OCI-LY3 (cell line): ENCODE data around the gene HIGD1C.

Experiments used
- EZH2phosphoT487 ChIP-seq: fragments of 200-600 bp; shearing (Covaris generic); IDR thresholded peaks from 2 replicates; pipeline ENCODE4 v1.6.1; 2018; ENCODE audit warnings: antibody characterized with exemption, mixed run types, low read depth
- TF ChIP-seq, protein P1 (sequence below): fragments of 200-600, 300-600 bp; sonication (generic); IDR thresholded peaks from 2 replicates; pipeline ENCODE4 v1.5.1; 2014; ENCODE audit warnings: antibody characterized with exemption, low read length, low read depth

GRCh38 chr12:50948798-50949197, 3.5 kb upstream of the HIGD1C start:
- TF ChIP-seq, protein P1, sequence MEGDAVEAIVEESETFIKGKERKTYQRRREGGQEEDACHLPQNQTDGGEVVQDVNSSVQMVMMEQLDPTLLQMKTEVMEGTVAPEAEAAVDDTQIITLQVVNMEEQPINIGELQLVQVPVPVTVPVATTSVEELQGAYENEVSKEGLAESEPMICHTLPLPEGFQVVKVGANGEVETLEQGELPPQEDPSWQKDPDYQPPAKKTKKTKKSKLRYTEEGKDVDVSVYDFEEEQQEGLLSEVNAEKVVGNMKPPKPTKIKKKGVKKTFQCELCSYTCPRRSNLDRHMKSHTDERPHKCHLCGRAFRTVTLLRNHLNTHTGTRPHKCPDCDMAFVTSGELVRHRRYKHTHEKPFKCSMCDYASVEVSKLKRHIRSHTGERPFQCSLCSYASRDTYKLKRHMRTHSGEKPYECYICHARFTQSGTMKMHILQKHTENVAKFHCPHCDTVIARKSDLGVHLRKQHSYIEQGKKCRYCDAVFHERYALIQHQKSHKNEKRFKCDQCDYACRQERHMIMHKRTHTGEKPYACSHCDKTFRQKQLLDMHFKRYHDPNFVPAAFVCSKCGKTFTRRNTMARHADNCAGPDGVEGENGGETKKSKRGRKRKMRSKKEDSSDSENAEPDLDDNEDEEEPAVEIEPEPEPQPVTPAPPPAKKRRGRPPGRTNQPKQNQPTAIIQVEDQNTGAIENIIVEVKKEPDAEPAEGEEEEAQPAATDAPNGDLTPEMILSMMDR = no peak
- no peak for TF ChIP-seq EZH2phosphoT487
